ENCODE results near the gene LCN10.

DNA sequence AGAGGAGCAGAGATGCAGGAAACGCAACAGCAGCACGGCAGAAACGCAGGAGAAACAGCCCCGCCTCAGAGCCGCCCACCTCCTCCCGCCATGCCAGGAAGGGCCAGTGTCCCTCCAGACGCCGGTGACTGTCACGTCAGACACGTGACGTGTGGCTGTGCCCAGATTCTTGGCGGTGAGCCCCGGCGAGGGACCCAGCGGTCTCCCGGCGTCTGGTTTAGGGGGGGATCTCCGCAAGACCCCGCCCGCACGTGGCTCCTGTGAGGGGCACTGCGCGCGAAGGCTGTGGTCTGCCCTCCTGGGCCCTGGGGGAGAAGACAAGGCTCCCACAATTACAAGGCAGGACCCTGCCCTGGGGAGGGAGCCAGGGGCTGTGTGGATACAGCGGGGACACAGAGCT lies 17.7 kb upstream of the LCN10 start:
- TF ChIP-seq, protein P1, sequence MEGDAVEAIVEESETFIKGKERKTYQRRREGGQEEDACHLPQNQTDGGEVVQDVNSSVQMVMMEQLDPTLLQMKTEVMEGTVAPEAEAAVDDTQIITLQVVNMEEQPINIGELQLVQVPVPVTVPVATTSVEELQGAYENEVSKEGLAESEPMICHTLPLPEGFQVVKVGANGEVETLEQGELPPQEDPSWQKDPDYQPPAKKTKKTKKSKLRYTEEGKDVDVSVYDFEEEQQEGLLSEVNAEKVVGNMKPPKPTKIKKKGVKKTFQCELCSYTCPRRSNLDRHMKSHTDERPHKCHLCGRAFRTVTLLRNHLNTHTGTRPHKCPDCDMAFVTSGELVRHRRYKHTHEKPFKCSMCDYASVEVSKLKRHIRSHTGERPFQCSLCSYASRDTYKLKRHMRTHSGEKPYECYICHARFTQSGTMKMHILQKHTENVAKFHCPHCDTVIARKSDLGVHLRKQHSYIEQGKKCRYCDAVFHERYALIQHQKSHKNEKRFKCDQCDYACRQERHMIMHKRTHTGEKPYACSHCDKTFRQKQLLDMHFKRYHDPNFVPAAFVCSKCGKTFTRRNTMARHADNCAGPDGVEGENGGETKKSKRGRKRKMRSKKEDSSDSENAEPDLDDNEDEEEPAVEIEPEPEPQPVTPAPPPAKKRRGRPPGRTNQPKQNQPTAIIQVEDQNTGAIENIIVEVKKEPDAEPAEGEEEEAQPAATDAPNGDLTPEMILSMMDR (IDR thresholded peaks at IDR 0.05) = no peak
- TF ChIP-seq CBX2 (IDR thresholded peaks at IDR 0.05; ENCODE audit: borderline replicate concordance, low read depth) (no peak), CBX8 (IDR thresholded peaks at IDR 0.05) (no peak), MYC (IDR thresholded peaks at IDR 0.05; ENCODE audit: borderline replicate concordance, low read length) (no peak), POLR2A (IDR thresholded peaks at IDR 0.05; ENCODE audit: low read length) (no peak), ELK1 (IDR thresholded peaks at IDR 0.05; ENCODE audit: low read depth, low read length) (no peak), CHD4 (IDR thresholded peaks at IDR 0.05; ENCODE audit: borderline replicate concordance) (no peak), ZSCAN20 (CRISPR knock-in tag; IDR thresholded peaks at IDR 0.05) (no peak), ZFP36 (IDR thresholded peaks at IDR 0.05; ENCODE audit: borderline replicate concordance, partially characterized antibody) (no peak), MAFK (IDR thresholded peaks at IDR 0.05; ENCODE audit: partially characterized antibody) (no peak), USF2 (IDR thresholded peaks at IDR 0.05) (no peak), BHLHE40 (IDR thresholded peaks at IDR 0.05; ENCODE audit: low read depth, low read length) (no peak)
- TF ChIP-seq, protein P2, sequence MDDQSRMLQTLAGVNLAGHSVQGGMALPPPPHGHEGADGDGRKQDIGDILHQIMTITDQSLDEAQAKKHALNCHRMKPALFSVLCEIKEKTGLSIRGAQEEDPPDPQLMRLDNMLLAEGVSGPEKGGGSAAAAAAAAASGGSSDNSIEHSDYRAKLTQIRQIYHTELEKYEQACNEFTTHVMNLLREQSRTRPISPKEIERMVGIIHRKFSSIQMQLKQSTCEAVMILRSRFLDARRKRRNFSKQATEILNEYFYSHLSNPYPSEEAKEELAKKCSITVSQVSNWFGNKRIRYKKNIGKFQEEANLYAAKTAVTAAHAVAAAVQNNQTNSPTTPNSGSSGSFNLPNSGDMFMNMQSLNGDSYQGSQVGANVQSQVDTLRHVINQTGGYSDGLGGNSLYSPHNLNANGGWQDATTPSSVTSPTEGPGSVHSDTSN (IDR thresholded peaks at IDR 0.05) = no peak

All from A549 (cell line).